ENCODE results near the gene TNPO3.
"Not testable (repeated sequence)": the region's sequence is repeated elsewhere in the genome, so short reads cannot be mapped to it uniquely, and the experiment has no call there.

Gene TNPO3

DNA sequence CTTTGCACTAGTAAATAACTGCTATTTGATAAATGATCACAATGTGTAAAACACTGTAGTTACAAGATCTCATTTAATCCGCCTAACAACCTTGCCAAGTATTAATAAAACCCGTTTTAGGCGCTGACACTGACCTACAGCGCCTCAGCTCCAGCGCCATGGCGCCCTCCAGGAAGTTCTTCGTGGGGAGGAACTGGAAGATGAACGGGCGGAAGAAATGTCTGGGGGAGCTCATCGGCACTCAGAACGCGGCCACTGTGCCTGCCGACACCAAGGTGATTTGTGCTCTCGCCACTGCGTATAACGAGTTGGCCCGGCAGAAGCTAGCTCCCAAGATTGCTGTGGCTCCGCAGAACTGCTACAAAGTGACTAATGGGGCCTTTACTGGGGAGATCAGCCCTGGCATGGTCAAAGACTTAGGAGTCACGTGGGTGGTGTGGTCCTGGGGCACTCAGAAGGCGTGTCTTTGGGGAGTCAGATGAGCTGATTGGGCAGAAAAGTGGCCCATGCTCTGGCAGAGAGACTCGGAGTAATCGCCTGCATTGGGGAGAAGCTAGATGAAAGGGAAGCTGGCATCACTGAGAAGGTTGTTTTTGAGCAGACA is 1.1 kb upstream of the TNPO3 start:
- Histone ChIP-seq H3K36me3 (ENCODE audit: insufficient read depth, low read length) (peaks cover 5% of the 10 kb centered on the region), H2AFZ (ENCODE audit: low read depth, low read length) (no peak overlapping the region), H3K9me3 (ENCODE audit: low read length) (no peaks in the 10 kb centered on the region), H3K4me3 (ENCODE audit: low read length) (peak overlapping the region; percentile 62), H3K4me1 (ENCODE audit: insufficient read depth, low read length) (peaks cover 12% of the 10 kb centered on the region), H3K27me3 (ENCODE audit: insufficient read depth, low read length) (peaks cover 2% of the 10 kb centered on the region)

DNA sequence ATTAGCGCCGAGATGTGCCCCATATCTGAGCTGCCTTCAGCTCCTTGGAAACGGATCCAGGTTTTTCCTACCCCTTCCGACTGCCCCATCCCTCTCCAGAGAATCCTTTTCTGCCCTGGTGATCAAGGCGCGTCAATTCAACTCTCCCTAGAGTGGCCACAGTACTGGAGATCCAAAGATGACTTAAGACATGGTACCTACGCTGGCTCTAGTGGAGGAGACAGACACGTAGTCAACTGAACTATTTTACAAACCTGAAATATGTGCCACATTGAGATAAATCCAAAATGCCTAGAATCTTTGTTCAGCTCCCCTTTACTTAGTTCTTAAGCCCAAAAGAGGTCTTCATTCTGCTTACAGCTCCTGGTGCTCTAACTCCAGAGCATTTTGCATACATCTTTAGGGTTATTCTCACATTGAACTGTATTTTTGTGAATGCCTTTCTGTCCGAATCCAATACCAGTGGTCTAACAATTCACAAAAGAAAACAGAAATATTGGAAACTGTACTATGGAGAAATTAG is 444 bp upstream of the TNPO3 start:
- Histone ChIP-seq H3K4me3 (ENCODE audit: low read length) (peak overlapping the region; percentile 62), H3K9me3 (ENCODE audit: low read length) (no peaks in the 10 kb centered on the region), H3K36me3 (ENCODE audit: insufficient read depth, low read length) (peaks cover 5% of the 10 kb centered on the region), H2AFZ (ENCODE audit: low read depth, low read length) (peak overlapping the region; percentile 41), H3K27me3 (ENCODE audit: insufficient read depth, low read length) (no peaks in the 10 kb centered on the region), H3K4me1 (ENCODE audit: insufficient read depth, low read length) (peaks cover 12% of the 10 kb centered on the region)

DNA sequence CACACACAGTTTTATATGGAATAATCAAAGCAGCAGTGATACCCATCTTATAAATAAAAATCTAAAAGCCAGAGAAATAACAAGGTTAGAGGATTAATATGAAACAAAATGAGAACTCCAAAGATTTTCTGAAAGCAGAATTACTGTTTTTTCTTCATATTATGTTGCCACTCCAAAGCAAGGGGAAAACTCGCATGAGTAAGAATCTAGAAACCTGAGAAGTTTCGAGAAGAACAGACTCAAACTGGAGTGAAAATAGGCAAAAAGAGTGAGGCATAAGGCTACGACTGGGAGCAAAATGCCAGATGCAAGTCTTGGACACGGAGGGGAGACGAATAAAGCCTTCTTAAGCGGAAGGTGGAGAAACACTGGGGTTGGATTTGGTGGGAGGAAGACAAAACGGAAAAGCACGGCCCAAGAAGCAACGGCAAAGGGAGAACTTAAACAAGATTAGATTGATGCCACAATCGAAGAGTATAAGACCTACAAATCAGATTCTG is 923 bp downstream of the TNPO3 start:
- peaks cover 10% of the 10 kb centered on the region for H3K36me3 ChIP-seq (ENCODE audit: insufficient read depth, low read length)
- H2AFZ ChIP-seq (ENCODE audit: low read depth, low read length), result peak overlapping the region; percentile 41
- no peaks in the 10 kb centered on the region for H3K27me3 ChIP-seq (ENCODE audit: insufficient read depth, low read length)
- H3K4me3 ChIP-seq (ENCODE audit: low read length), result peak overlapping the region; percentile 62
- H3K9me3 ChIP-seq (ENCODE audit: low read length), result no peaks in the 10 kb centered on the region
- peaks cover 12% of the 10 kb centered on the region for H3K4me1 ChIP-seq (ENCODE audit: insufficient read depth, low read length)

DNA sequence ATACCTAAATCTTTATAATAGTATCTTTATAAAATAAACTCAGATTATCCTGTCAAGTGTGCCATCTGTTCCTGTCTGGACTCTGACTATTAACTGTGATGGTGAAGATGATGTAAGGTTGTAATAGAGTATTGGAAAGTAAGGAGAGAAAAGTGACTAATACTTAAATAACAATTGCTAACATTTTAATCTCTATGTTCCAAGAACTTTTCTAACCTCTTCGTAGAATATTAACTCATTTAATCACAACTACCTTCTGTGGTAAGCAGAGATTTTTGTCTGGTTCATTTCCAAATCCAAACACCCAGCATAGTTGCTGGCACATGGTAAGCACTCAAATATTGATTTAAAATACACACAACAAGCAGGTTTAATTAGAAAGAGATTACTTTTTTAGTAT is 2.5 kb downstream of the TNPO3 start:
- no peak overlapping the region for H2AFZ ChIP-seq (ENCODE audit: low read depth, low read length)
- no peak overlapping the region for H3K4me3 ChIP-seq (ENCODE audit: low read length)
- no peaks in the 10 kb centered on the region for H3K9me3 ChIP-seq (ENCODE audit: low read length)
- peaks cover 19% of the 10 kb centered on the region for H3K36me3 ChIP-seq (ENCODE audit: insufficient read depth, low read length)
- no peaks in the 10 kb centered on the region for H3K27me3 ChIP-seq (ENCODE audit: insufficient read depth, low read length)
- H3K4me1 ChIP-seq (ENCODE audit: insufficient read depth, low read length), result peaks cover 12% of the 10 kb centered on the region

DNA sequence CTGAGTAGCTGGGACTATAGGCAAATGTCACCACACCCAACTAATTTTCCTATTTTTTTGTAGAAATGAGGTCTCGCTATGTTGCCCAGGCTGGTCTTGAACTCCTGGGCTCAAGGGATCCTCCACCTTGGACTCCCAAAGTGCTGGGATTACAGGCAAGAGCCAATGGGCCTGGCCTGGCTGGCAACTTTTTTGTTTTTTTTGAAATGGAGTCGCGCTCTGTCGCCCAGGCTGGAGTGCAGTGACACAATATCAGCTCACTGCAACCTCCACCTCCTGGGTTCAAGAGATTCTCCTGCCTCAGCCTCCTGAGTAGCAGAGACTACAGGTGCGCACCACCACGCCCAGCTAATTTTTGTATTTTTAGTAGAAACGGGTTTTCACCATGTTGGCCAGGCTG is 3.5 kb downstream of the TNPO3 start:
- H3K36me3 ChIP-seq (ENCODE audit: insufficient read depth, low read length), result peaks cover 22% of the 10 kb centered on the region
- H3K9me3 ChIP-seq (ENCODE audit: low read length); H3K27me3 ChIP-seq (ENCODE audit: insufficient read depth, low read length); H2AFZ ChIP-seq (ENCODE audit: low read depth, low read length); H3K4me3 ChIP-seq (ENCODE audit: low read length): not testable (repeated sequence)
- H3K4me1 ChIP-seq (ENCODE audit: insufficient read depth, low read length), result peaks cover 12% of the 10 kb centered on the region

DNA sequence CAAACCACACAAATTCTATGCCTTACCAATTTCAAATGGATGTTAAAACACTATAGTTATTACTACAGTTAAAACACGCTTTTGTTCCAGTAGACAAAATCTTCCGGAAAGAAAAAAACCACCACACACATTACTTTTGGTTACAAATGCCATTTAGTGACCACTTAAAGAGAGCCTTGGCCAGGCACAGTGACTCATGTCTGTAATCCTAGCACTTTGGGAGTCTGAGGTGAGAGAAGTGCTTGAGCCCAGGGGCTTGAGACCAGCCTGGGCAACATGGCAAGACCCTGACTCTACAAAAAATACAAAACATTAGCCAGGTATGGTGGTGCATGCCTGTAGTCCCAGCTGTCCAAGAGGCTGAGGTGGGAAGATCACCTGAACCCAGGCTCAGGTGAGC is 7.2 kb downstream of the TNPO3 start:
- Histone ChIP-seq H3K9me3 (ENCODE audit: low read length) (no peaks in the 10 kb centered on the region), H3K36me3 (ENCODE audit: insufficient read depth, low read length) (peaks cover 23% of the 10 kb centered on the region), H3K27me3 (ENCODE audit: insufficient read depth, low read length) (no peaks in the 10 kb centered on the region), H2AFZ (ENCODE audit: low read depth, low read length) (no peak overlapping the region), H3K4me3 (ENCODE audit: low read length) (no peak overlapping the region), H3K4me1 (ENCODE audit: insufficient read depth, low read length) (peaks cover under 1% of the 10 kb centered on the region)

DNA sequence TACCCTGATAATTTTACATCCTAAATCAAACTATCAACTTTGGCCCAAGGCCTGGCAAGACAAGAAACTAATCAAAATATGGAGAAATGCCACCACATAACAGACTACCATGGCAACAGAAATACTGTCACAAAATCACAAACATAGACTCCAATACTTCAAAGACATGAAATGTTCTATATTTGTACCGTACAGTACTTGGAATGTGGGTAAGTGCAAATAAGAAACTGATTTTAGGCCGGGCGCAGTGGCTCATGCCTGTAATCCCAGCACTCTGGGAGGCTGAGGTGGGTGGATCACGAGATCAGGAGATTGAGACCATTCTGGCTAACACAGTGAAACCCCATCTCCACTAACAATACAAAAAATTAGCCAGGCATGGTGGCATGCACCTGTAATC is 9.2 kb downstream of the TNPO3 start:
- Histone ChIP-seq H3K4me3 (ENCODE audit: low read length) (no peak overlapping the region), H3K4me1 (ENCODE audit: insufficient read depth, low read length) (peaks cover 20% of the 10 kb centered on the region), H2AFZ (ENCODE audit: low read depth, low read length) (no peak overlapping the region), H3K36me3 (ENCODE audit: insufficient read depth, low read length) (peaks cover 18% of the 10 kb centered on the region), H3K9me3 (ENCODE audit: low read length) (no peaks in the 10 kb centered on the region), H3K27me3 (ENCODE audit: insufficient read depth, low read length) (no peaks in the 10 kb centered on the region)

DNA sequence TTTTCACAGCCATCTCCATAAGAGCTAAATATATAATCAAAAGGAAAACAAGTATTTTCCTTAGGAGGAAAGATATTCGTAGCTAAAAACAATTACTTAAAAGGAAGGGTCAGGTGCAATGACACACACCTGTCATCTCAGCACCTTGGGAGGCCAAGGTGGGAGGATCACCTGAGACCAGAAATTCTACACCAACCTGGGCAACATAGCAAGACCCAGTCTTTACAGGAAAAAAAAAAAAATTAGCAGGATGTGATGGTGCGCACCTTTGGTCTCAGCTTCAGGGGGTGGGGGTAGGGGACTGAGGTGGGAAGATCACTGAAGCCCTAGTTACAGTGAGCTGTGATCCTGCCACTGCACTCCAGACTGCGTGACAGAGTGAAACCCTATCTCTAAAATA is 11.9 kb downstream of the TNPO3 start:
- Histone ChIP-seq H3K4me3 (ENCODE audit: low read length) (no peak overlapping the region), H3K36me3 (ENCODE audit: insufficient read depth, low read length) (peaks cover 25% of the 10 kb centered on the region), H2AFZ (ENCODE audit: low read depth, low read length) (no peak overlapping the region), H3K27me3 (ENCODE audit: insufficient read depth, low read length) (no peaks in the 10 kb centered on the region), H3K4me1 (ENCODE audit: insufficient read depth, low read length) (peaks cover 20% of the 10 kb centered on the region), H3K9me3 (ENCODE audit: low read length) (no peaks in the 10 kb centered on the region)

DNA sequence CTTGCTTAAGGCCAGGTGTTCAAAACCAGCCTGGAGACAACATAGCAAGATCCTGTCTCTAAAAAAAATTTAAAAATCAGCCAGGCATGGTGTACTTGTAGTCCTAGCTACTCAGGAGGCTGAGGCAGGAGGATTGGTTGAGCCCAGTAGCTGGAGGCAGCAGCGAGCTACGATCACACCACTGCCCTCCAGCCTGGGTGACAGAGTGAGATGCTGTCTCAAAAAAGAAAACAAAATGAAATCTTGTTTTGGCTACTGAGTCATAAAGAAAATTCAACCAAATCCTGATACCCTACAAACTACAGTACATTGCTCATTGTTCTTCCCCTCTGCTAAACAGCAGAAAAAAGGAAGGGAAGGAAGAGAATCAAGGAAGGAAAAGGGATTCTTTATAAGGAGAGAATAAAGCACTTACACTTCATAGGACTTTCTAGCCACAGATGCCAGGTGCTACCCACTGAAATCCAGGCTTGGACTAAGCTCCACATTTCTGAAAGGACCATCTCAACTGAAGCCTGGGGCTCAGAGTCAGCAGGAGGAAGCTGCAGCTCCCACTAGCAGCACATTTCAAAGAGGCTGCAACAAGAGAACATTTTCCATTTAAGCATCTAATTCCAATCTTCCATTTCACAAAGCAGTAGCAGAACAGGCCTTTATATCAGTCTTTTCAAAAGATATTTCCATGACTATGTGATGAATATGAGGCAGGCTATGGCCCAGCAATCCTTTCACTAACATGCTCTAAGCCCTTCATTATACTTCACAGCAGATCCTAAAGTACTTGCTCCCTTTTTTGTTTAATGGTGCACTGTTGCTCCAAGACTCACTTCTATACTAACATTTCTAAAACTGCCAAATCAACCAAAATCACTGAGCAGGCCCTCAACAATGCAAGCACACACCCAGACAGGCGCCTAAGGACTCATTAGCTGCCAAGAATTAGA is 13.5 kb downstream of the TNPO3 start:
- peaks cover 29% of the 10 kb centered on the region for H3K4me1 ChIP-seq (ENCODE audit: insufficient read depth, low read length)
- no peak overlapping the region for H3K4me3 ChIP-seq (ENCODE audit: low read length)
- no peak overlapping the region for H2AFZ ChIP-seq (ENCODE audit: low read depth, low read length)
- H3K9me3 ChIP-seq (ENCODE audit: low read length), result no peaks in the 10 kb centered on the region
- no peaks in the 10 kb centered on the region for H3K27me3 ChIP-seq (ENCODE audit: insufficient read depth, low read length)
- H3K36me3 ChIP-seq (ENCODE audit: insufficient read depth, low read length), result peaks cover 29% of the 10 kb centered on the region

DNA sequence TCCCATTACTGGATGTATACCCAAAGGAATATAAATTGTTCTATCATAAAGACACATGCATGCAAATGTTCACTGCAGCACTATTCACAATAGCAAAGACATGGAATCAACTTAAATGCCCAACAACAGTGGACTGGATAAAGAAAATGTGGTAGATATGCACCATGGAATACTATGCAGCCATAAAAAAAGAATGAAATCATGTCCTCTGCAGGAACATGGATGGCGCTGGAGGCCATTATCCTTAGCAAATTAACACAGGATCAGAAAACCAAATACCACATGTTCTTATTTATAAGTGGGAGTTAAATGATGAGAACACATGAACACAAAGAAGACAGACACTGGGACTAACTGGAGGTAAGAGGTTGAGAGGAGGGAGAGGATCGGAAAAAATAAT is 16.4 kb downstream of the TNPO3 start:
- H3K36me3 ChIP-seq (ENCODE audit: insufficient read depth, low read length), result peaks cover 42% of the 10 kb centered on the region

DNA sequence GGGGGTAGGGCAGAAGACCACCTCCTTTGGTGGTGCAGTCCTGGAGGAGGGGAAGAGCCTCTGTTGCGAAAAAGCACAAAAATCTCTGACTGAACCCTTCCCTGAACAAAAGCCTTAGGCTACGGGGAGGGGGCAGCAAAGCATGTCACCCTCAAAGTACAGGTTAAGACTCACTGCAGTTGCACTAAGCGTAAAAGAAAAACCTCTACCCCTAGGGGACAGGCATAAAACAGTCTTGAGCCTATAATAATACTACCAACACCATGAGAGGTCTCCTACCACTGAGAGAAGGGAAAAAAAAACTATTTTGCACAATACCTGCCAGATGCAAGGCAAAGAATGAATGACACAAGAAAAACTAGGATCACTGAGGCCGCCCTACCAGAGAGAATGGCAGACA is 17.3 kb downstream of the TNPO3 start:
- peaks cover 2% of the 10 kb centered on the region for H3K9me3 ChIP-seq (ENCODE audit: low read length)
- H3K4me3 ChIP-seq (ENCODE audit: low read length), result no peak overlapping the region
- H3K4me1 ChIP-seq (ENCODE audit: insufficient read depth, low read length), result peaks cover 27% of the 10 kb centered on the region
- H3K27me3 ChIP-seq (ENCODE audit: insufficient read depth, low read length), result no peaks in the 10 kb centered on the region
- peaks cover 42% of the 10 kb centered on the region for H3K36me3 ChIP-seq (ENCODE audit: insufficient read depth, low read length)
- no peak overlapping the region for H2AFZ ChIP-seq (ENCODE audit: low read depth, low read length)

More for the DNA sequence above, 16.4 kb downstream of the TNPO3 start:
- H3K9me3 ChIP-seq (ENCODE audit: low read length); H3K27me3 ChIP-seq (ENCODE audit: insufficient read depth, low read length); H2AFZ ChIP-seq (ENCODE audit: low read depth, low read length); H3K4me3 ChIP-seq (ENCODE audit: low read length): not testable (repeated sequence)
- H3K4me1 ChIP-seq (ENCODE audit: insufficient read depth, low read length), result peaks cover 29% of the 10 kb centered on the region

DNA sequence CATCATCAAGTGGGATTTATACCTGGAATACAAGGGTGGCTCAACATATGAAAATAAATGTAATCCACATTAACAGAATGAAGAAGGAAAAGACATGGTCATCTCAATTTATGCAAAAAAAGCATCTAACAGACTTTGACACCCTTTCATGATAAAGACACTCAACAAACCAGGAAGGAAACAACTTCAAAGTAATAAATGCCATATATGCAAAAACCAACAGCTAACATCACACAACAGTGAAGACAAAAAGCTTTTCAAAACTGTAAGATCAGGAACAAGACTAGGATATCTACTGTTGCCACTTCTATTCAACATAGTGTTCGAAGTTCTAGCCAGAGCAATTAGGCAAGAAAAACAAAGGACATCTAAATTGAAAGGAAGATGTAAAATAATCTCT is 22.9 kb downstream of the TNPO3 start:
- Histone ChIP-seq H3K4me3 (ENCODE audit: low read length) (no peak overlapping the region), H3K9me3 (ENCODE audit: low read length) (peaks cover 2% of the 10 kb centered on the region), H3K27me3 (ENCODE audit: insufficient read depth, low read length) (no peaks in the 10 kb centered on the region), H2AFZ (ENCODE audit: low read depth, low read length) (no peak overlapping the region), H3K36me3 (ENCODE audit: insufficient read depth, low read length) (peaks cover 27% of the 10 kb centered on the region), H3K4me1 (ENCODE audit: insufficient read depth, low read length) (peaks cover under 1% of the 10 kb centered on the region)

DNA sequence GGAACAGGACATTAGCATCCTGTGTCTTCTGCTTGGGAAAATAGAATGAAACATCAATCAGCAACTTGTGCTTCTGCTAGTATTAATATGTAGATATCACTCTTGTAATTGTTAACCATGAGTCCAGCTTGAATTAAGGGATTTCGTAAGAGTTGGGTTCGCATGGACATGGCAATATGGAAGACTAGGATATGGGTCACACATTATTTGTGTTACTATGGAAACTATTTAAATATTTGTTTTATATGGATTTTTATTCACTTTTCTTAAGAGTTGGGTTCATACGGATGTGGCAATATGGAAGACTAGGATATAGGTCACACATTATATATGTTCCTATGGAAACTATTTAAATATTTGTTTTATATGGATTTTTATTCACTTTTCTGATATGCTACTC is 24.5 kb downstream of the TNPO3 start:
- no peak overlapping the region for H3K4me3 ChIP-seq (ENCODE audit: low read length)
- no peaks in the 10 kb centered on the region for H3K4me1 ChIP-seq (ENCODE audit: insufficient read depth, low read length)
- H3K36me3 ChIP-seq (ENCODE audit: insufficient read depth, low read length), result peaks cover 22% of the 10 kb centered on the region
- peaks cover 2% of the 10 kb centered on the region for H3K9me3 ChIP-seq (ENCODE audit: low read length)
- H3K27me3 ChIP-seq (ENCODE audit: insufficient read depth, low read length), result no peaks in the 10 kb centered on the region
- no peak overlapping the region for H2AFZ ChIP-seq (ENCODE audit: low read depth, low read length)
